ENCODE results near the gene WDR4.
"Not testable (repeated sequence)": the region's sequence is repeated elsewhere in the genome, so short reads cannot be mapped to it uniquely, and the experiment has no call there.

The WDR4 gene

DNA sequence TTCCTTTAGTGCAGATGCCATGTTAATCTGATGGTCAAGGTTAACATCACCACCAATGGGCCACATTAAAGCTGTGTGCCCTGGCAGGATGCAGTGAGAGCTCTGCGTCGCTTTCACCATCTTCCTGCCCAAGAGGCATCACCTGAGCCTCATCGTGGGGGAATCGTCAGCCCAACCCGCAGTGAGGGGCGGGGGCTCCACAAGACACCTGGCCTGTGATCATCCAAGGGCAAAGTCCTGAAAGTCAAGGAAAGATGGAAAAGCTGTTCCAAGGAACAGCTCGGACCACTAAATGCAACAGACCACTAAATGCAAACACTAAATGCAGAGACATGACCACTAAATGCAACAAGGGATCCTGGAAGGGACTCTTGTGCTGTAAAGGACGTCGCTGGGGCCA, 49.9 kb downstream of the WDR4 start:
- in situ Hi-C loops (cut with MboI; ENCODE audit: low sequenced_read_pairs) = no loop called here

DNA sequence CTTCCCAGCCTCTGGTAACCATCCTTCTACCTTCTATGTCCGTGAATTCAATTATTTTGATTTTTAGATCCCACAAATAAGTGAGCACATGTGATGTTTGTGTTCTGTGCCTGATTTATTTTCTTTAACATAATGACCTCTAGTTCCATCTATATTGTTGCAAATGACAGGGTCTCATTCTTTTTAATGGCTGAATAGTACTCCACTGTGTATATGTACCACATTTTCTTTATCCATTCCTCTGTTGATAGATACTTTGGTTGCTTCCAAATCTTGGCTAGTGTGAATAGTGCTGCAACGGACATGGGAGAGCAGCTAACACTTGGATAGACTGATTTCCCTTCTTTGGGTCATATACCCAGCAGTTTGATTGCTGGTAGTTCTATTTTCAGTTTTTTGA, 51.8 kb downstream of the WDR4 start:
- in situ Hi-C loops (cut with MboI; ENCODE audit: low sequenced_read_pairs) = no loop called here

DNA sequence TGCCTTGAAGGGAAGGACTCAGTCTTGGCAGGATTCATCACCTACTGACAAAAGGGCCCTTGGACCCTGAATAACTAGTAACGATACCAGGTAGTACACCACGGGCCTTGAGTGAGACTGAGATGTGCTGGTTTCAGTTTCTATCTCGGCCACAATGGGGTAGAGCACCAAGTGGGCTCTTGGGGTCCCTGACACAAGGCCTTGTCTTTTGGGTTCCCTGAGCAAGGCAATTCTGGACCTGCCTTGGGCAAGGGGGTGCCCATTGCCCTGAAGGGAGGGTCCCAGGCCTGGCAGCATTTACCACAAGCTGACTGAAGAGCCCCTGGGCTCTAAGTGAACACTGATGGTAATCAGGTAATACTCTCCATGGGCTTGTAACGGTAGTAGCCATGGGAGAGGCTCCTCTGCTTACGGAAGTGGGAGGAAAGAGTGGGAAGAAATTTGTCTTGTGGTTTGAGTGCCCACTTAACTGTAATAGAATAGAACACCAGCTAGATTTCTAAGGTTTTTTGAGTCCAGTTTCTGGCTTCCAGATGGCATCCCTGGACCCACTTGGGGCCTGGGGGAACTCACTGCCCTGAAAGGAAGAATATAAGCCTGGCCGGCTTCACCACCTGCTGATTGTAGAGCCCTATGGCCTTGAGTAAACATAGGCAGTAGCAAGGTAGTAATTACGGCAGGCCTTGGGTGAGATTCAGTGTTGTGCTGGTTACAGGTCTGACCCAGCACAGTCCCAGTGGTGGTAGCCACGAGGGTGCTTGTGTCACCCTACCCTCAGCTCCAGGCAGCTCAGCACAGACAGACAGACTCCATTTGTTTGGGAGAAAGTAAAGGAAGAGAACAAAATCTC, 58.5 kb downstream of the WDR4 start:
- in situ Hi-C loops (cut with MboI; ENCODE audit: low sequenced_read_pairs) = loop anchor here (5.0 kb wide), 1 partner anchor 224 kb away; no protein-coding TSS in a partner anchor

DNA sequence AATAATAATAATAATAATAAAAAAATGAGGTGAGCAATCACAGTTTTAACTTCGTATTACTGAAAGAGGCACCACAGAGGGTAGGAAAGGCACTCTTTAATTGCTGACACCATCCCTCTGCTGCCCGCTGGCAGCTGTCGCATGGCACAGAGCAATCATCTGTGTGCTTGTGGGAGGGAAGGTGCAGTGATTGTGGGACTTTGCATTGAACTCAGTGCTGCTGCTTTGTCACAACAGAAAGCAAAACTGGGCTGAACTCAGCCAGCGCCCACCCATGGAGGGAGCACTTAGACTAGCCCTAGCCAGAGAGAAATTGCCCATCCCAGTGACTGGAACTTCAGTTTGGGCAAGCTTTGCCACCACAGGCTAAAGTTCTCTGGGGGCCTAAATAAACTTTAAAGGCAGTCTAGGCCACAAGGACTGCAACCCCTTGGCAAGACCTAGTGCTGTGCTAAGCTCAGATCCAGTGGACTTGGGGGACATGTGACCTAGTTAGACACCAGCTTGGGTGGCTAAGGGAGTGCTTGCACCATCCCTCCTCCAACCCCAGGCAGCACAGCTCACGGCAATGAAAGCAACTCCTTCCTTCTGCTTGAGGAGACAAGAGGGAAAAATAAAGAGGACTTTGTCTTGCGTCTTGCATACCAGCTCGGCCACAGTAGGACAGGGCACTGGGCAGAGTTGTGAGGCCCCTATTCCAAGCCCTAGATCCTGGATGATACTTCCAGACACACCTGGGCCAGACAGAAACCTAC, 59.3 kb downstream of the WDR4 start:
- in situ Hi-C loops (cut with MboI; ENCODE audit: low sequenced_read_pairs) = loop anchor here (5.0 kb wide), 1 partner anchor 223 kb away; no protein-coding TSS in a partner anchor

DNA sequence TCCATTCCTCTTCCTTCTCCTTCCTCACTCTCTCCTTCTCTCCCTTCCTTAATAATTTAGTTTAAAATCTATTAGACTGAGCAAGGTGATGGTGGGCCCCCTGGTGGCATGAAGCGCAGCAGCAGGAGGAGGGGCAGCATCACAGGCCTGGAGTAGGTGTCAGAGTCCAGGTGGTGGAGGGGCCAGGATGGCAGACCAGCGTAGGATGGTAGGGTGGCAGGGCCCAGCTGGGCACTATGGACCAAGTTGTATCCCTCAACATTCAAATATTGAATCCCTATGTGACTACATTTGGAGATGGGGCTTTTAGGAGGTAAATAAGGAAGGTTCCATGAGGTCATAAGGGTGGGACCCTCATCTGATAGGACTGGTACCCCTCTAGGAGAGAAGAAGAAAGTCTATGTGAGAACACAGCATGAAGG, 61.0 kb downstream of the WDR4 start:
- in situ Hi-C loops (cut with MboI; ENCODE audit: low sequenced_read_pairs) = no loop called here

DNA sequence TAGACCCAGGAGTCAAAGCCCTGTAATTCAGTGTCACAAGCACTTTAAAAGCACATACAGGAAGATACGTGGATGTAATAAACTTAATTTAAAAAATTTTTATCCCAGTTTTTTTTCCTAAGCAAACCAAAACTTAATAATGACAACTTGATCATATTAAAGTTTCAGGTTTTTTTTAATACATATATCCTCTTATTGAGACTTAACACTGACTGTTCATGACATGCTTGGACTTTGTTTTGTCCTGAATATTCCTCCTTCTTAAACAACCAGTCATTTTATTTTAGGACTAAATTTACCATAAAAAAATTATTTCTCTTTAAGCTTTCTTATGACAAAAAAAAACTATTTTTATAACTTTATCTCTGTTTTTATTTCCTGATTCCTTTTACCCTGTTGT, 64.1 kb downstream of the WDR4 start:
- in situ Hi-C loops (cut with MboI; ENCODE audit: low sequenced_read_pairs) = no loop called here

DNA sequence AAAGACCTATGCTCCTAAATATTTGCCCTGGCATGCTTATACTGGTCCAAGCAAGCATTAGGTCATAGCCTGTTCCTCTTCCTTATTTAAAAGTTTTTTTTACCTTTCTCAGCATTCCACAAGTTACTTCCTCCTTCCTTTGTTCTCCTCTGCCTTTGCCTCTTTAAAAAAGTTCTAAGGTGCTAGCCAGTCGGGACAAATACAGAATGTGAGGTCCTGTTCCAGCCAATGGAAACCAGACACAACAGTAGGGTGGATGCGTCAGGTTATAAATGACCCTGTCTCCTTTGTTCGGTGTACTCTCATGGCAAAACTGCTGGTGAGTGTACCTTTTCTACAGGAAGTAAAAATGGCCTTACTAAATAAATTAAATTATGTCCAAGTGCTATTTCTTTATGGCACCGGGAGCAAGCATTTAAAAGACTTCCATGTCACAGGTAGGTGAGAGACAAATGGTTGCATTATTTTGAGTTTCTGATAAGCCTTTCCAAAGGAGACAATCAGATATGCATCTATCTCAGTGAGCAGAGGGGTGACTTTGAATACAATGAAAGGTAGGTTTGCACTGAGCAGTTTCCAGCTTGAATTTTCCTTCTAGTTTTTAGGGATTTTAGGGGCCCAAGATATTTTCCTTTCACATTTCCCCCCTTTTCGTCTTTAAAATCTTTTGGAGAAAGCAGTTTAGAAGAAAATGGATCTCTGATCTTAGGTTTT, 66.7 kb downstream of the WDR4 start:
- in situ Hi-C loops (cut with MboI; ENCODE audit: low sequenced_read_pairs) = not testable (repeated sequence)

DNA sequence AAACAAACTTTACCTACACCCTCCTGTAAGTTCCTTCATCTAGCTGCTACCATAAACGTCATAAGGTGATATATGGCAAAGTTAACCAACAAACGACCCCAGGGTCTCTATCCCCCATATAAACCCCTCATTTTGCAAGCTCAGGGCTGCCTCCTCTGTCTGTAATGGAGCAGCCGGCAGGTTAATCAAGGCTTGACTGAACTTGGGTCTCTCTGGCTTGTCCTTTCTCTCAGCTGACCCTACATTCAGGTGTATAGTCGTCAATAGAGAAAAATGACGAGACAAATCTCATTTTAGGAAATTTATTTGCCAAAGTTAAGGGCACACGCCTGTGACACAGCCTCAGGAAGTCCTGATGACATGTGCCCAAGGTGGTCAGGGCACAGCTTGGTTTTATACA, 67.4 kb downstream of the WDR4 start:
- in situ Hi-C loops (cut with MboI; ENCODE audit: low sequenced_read_pairs) = no loop called here

DNA sequence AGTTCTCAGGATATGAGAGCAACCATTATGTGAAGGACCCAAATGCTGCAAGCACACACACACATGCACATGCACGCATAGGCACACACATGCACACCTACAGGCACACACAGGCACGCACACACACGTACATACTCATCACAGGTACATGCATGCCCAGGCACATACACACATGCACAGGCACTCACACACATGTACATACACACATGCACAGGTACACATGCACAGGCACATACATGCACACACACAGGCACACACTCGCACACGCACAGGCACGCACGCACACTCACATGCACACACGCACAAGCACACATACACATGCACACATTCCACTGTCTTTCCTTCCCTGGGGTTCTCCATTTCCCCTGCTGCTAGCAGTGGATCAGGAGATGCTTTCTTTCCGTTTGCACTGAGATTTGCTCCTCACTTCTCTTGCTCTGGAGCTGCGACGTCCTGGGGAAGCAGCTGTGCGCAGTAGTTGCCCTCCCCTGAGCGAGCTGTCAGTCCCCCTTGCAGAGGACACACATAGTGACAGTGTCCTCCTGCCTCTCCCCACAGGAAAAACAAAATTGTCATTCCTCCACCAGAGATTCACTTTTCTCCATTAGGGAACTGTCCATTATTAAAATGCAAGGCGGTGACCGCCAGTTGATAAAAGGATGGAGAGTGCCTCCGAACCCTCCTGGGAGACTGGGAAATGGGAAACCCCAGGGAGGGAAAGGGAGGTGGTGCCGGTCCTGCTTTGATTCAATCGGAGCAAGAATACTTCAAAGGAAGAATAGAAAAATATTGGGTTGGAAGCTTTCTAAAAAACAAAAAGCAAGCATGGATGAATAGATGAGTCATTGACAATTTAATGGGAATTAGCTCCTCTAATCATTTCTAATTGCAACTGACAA, 69.5 kb downstream of the WDR4 start:
- in situ Hi-C loops (cut with MboI; ENCODE audit: low sequenced_read_pairs) = no loop called here

DNA sequence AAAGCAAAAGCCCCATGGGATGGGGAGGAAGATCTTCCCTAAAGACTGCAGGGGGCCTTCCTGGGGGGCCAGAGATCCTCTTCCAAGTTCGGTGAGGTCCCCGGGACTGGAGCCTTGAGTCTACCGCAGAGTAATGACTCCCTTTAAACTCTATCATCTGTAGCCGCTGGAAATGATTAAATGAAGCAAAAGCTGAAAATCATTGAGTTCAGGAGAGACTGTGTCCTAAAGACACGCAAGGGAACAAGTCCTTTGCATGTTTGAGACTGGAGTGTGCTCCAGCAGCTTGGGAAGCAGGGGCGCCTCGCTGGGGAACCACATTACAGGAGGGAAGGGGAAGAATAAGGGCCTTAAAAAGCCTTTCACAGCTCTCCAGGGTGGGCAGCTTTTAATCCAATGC, 70.2 kb downstream of the WDR4 start:
- in situ Hi-C loops (cut with MboI; ENCODE audit: low sequenced_read_pairs) = no loop called here

DNA sequence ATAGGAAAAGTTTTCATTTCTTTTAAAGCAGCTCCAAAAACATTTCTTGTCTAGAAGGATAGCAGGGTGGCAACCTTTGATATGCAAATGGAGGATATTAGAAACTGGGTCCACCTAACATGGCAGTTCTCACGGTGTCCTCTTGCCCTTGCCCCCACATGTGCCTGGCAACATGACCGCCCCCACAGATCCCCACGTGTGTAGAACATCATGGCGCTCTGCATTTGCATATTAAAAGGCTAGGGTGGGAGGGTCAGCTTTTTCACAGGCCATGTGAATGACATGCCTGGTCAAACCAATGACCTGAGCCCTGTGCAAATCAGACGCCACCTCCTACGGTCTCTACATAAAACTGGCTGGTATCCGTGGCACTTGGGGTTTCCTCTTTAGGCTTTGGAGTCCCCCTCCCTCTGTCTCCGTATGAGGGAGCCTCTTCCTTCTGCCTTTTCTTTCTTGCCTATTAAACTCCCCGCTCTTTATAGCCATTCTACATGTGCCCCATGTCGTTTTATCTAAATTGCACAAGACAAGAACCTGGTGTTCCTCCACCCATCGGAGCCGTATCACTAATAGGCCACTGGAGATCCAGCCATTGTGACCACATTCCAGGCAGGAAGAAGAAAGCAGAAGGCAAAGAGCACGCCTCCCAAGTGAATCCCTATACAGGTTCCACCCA, 71.3 kb downstream of the WDR4 start:
- in situ Hi-C loops (cut with MboI; ENCODE audit: low sequenced_read_pairs) = no loop called here

DNA sequence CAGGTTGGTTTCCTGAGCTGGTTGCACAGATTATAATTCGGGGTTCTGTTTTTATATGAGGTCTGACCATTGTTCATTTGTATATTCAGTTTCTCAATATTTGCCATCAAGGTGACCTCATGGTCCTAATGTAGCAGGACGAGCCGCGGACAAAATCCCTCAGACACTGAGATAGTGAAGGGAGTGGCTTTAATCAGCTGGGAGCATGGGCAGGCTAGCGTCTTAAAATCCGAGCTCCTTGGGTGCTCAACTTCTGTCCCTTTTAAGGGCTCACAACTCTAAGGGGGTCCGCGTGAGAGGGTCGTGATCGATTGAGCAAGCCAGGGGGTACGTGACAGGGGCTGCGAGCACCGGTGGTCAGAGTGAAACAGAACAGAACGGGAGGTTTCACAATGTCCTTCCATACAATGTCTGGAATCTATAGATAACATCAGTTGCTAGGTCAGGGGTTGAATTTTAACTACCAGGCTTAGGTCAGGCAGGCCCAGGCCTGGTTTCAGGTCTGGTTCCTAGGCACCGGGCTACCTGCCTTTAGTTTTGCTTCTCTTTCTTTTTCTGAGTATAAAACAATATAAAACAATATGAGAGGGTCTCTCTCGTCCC, 71.9 kb downstream of the WDR4 start:
- in situ Hi-C loops (cut with MboI; ENCODE audit: low sequenced_read_pairs) = not testable (repeated sequence)

DNA sequence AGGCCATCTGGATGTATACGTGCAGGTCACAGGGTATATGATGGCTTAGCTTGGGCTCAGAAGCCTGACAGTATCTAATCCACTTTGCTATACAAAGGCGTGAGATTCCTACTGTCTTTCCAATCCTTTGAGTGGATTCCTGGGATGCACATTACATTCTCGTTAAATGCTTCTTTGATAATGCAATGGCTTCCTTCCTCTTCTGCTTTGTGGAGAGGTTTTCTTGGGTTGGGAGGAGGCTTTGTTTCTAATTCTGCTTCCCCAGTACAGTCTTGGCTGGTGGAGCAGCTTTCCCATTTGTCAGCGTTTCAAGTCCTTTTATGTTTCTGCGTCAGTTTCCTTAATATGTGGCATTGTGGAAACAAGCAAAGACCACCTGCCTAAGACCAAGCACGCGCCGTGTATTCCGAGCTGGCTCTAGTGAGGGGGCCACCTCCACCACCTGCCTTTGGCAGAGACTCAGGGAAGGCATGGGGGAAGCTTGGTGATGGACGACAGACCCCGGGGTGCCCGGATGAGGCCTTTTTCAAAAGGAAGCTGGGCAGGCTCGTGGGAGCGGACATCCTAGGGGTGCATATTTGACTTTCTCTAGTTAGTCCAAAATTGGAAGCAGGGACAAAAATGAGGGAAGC, 72.7 kb downstream of the WDR4 start:
- in situ Hi-C loops (cut with MboI; ENCODE audit: low sequenced_read_pairs) = no loop called here

DNA sequence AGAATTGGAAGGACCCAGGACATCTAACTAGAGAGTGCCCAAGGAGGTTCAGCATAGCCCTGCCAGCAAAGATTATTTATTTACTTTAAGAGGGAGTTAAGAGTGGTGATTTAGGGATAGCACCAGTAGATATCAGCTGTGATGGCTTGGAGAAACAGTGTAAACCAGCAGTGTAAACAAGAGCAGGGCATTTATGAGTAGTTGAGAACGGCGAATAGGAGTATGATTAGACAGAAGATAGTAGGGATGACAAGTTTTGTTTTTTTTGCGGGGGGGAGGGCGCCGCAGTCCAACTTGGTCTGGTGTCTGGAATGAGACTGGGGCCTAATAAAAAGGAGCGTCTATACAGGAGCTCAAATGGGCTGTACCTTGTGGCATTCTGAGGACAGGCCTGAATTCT, 77.7 kb downstream of the WDR4 start:
- in situ Hi-C loops (cut with MboI; ENCODE audit: low sequenced_read_pairs) = not testable (repeated sequence)

DNA sequence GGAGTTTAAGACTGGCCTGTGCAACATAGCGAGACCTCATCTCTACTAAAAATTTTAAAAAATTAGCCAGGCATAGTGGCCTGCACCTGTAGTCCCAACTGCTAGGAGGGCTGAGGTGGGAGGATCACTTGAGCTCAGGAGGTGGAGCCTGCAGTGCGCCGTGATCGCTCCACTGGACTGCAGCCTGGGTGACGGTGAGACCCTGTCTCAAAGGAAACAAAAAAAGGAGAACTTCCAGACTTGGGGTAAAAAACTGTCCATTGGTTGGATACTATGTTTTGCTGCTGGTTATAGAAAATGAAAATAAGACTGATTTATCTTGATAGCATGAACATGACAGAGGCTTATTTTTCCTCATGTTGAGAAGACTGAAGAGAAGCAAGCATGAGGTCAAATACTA, 79.4 kb downstream of the WDR4 start:
- in situ Hi-C loops (cut with MboI; ENCODE audit: low sequenced_read_pairs) = no loop called here

DNA sequence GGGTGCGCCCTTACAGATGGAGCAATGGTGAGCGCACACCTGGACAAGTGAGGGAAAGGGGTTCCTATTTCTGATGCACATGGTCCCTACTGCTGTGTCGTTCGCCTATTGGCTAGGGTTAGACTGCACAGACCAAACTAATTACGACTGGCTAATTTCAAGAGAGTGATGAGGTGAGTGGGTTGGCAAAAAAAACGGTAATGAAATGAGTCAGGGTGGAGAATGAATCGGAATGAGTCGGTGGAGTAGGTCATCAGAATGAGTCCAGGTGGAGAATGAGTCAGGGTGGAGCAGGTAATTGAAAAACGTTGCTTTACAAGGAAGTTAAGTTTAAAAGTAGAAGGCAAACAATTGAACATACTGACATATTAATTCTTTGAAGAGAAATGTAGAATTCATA, 79.8 kb downstream of the WDR4 start:
- in situ Hi-C loops (cut with MboI; ENCODE audit: low sequenced_read_pairs) = no loop called here

All from HL-60/S4 treated with retinoic acid at 250 ng/mL for 4 days and 3 days (cell line).